ENCODE results near the gene BEND6. TPM values are rescaled to one million over a fixed set of nuclear protein-coding genes. Genes with fewer than 3 reads are reported as not detected.

BEND6 gene
- total and polyA plus RNA-seq, 2 of the 8 experiments (the other 6 are each of a cell fraction or from before 2014, with no cell fraction given), result 0.71 to 2.1 TPM

- TF ChIP-seq CTCF (IDR thresholded peaks at IDR 0.05; ENCODE audit: control extremely low read depth in 1 of 3, insufficient read depth in 1 of 3, low read depth in 1 of 3, low read length in 3 of 3), result peak; percentile 31 to 67 (median 65); a peak in 3 of 4 replicates
- TF ChIP-seq HDAC2 (IDR thresholded peaks at IDR 0.05; ENCODE audit: borderline replicate concordance in 1 of 2, low read depth in 2 of 2, low read length in 2 of 2), result no peak
- TF ChIP-seq CREB1 (IDR thresholded peaks at IDR 0.05), result no peak
- no peak for TF ChIP-seq GABPA (IDR thresholded peaks at IDR 0.05; ENCODE audit: borderline replicate concordance, insufficient read depth, low read length)
- no peak for TF ChIP-seq CHD7 (IDR thresholded peaks at IDR 0.05; ENCODE audit: insufficient replicate concordance, low read length)
- no peak for TF ChIP-seq POLR2AphosphoS5 (IDR thresholded peaks at IDR 0.05; ENCODE audit: low read depth, low read length)
- no peak for TF ChIP-seq GTF2F1 (IDR thresholded peaks at IDR 0.05; ENCODE audit: borderline replicate concordance, low read depth, low read length)
- TF ChIP-seq SIRT6 (IDR thresholded peaks at IDR 0.05; ENCODE audit: low read length), result no peak
- no peak for TF ChIP-seq SAP30 (IDR thresholded peaks at IDR 0.05; ENCODE audit: insufficient read depth, insufficient replicate concordance, low read length)
These were observed 85.1 kb downstream of the BEND6 start (continued) for GRCh38 chr6:57040011-57040410.
